Small intestine (tissue), 16 donors: ENCODE measurements around the gene UBE2G2. TPM values are rescaled to one million over a fixed set of nuclear protein-coding genes. Genes with fewer than 3 reads are reported as not detected.

Experiments
- DNase-seq, 2 donors: peaks; one replicate each; pipeline versions ENCODE4 v3.0.0 to v3.0.0-alpha.2; 2013
- FAIRE-seq: peaks from 2 replicates; lab custom pipeline; 2012; peaks lifted over from hg19 to GRCh38; lab: Jason Lieb, UNC
- H3K27ac ChIP-seq, 3 donors: one replicate each; pipeline ENCODE4 v1.5.1; 2013; ENCODE audit warnings: low read length in 2 of 3, mild to moderate bottlenecking in 2 of 3, control low read depth in 1 of 3, inconsistent platforms in 1 of 3, low read depth in 1 of 3, moderate library complexity in 1 of 3
- H3K27me3 ChIP-seq, 3 donors: one replicate each; pipeline ENCODE4 v1.6.1; 2013; ENCODE audit warnings: low read length in 3 of 3, inconsistent platforms in 1 of 3; ENCODE audit not compliant: control insufficient read depth in 3 of 3, insufficient read depth in 3 of 3
- H3K36me3 ChIP-seq, 3 donors: one replicate each; pipeline ENCODE4 v1.6.1; 2013; ENCODE audit warnings: low read length in 3 of 3, inconsistent platforms in 1 of 3, low read depth in 1 of 3, mild to moderate bottlenecking in 1 of 3, moderate library complexity in 1 of 3; ENCODE audit not compliant: control insufficient read depth in 3 of 3, insufficient read depth in 2 of 3
- H3K4me1 ChIP-seq, 3 donors: one replicate each; pipeline ENCODE4 v1.6.1; 2013; ENCODE audit warnings: low read length in 2 of 3, inconsistent platforms in 1 of 3, low read depth in 1 of 3, mild to moderate bottlenecking in 1 of 3, moderate library complexity in 1 of 3; ENCODE audit not compliant: control insufficient read depth in 3 of 3, insufficient read depth in 2 of 3
- H3K4me3 ChIP-seq, 3 donors: one replicate each; pipeline ENCODE4 v1.5.1; 2013; ENCODE audit warnings: low read length in 3 of 3, control low read depth in 1 of 3, inconsistent platforms in 1 of 3, low read depth in 1 of 3, mild to moderate bottlenecking in 1 of 3, moderate library complexity in 1 of 3
- H3K9me3 ChIP-seq, 2 donors: one replicate each; pipeline ENCODE4 v1.6.1; 2013; ENCODE audit warnings: low read depth in 1 of 2, low read length in 1 of 2; ENCODE audit not compliant: control insufficient read depth in 2 of 2, insufficient read depth in 1 of 2
- WGBS, 3 donors: extraction: QIAGEN DNeasy Blood & Tissue Kit; methylation state at CpG; one replicate each; pipeline ENCODE4 v1.1.7; 2013; 5-methylcytosine and 5-hydroxymethylcytosine counted together
- long read RNA-seq, 10 donors: transcript quantifications; one replicate each; lab custom pipeline, GENCODE V29; 2026
- polyA plus RNA-seq, 4 donors: library from polyadenylated mRNA; stranded (reverse) in 3 of 4; unstranded in 1 of 4; fragments of 200-250 nt in 3 of 4; fragments of 120-200 nt in 1 of 4; gene quantifications; one replicate each; pipeline versions ENCODE4 v1.2.1 to v1.2.3, GENCODE V29; 2013
- donor health status: healthy with polysubstance abuse.
- donor health status: control.
- donor health status: control.
- donor health status: Bipolar disorder and iron deficiency.
- donor health status: healthy.

Gene UBE2G2
- polyA plus RNA-seq: 10 to 100 TPM; 30.0 to 75.4 (median 38.7) TPM
- long read RNA-seq, donor 1, full-length matches to known transcripts: 42 of 42 reads
- long read RNA-seq, donor 1, partial matches to known transcripts: 0 of 42 reads
- long read RNA-seq, donor 1, other reads (novel, unspliced or antisense): 0 of 42 reads
- long read RNA-seq, donor 2, full-length matches to known transcripts: 8 of 8 reads
- long read RNA-seq, donor 2, partial matches to known transcripts: 0 of 8 reads
- long read RNA-seq, donor 2, other reads (novel, unspliced or antisense): 0 of 8 reads
- long read RNA-seq, donor 3, full-length matches to known transcripts: 16 of 16 reads
- long read RNA-seq, donor 3, partial matches to known transcripts: 0 of 16 reads
- long read RNA-seq, donor 3, other reads (novel, unspliced or antisense): 0 of 16 reads
- long read RNA-seq, donor 4, partial matches to known transcripts: 0 of 1 reads
- long read RNA-seq, donor 4, other reads (novel, unspliced or antisense): 0 of 1 reads
- long read RNA-seq, donor 5, full-length matches to known transcripts: 12 of 12 reads
- long read RNA-seq, donor 5, partial matches to known transcripts: 0 of 12 reads
- long read RNA-seq, donor 5, other reads (novel, unspliced or antisense): 0 of 12 reads
- long read RNA-seq, donor 6, full-length matches to known transcripts: 18 of 18 reads
- long read RNA-seq, donor 6, partial matches to known transcripts: 0 of 18 reads
- long read RNA-seq, donor 6, other reads (novel, unspliced or antisense): 0 of 18 reads
- long read RNA-seq, donor 7, full-length matches to known transcripts: 22 of 22 reads
- long read RNA-seq, donor 7, partial matches to known transcripts: 0 of 22 reads
- long read RNA-seq, donor 7, other reads (novel, unspliced or antisense): 0 of 22 reads
- long read RNA-seq, donor 8, full-length matches to known transcripts: 4 of 13 reads
- long read RNA-seq, donor 8, partial matches to known transcripts: 9 of 13 reads
- long read RNA-seq, donor 8, other reads (novel, unspliced or antisense): 0 of 13 reads
- long read RNA-seq, donor 9, full-length matches to known transcripts: 7 of 7 reads
- long read RNA-seq, donor 9, partial matches to known transcripts: 0 of 7 reads
- long read RNA-seq, donor 9, other reads (novel, unspliced or antisense): 0 of 7 reads
- long read RNA-seq, donor 10, full-length matches to known transcripts: 23 of 23 reads
- long read RNA-seq, donor 10, partial matches to known transcripts: 0 of 23 reads
- long read RNA-seq, donor 10, other reads (novel, unspliced or antisense): 0 of 23 reads

GRCh38 chr21:44801468-44802395, at the start of gene UBE2G2:
Gene UBE2G2, minus strand, starts transcription at chr21:44801820. Its CDS starts 72 bp downstream, at chr21:44801748.
- Histone ChIP-seq H3K9me3 (no peaks in the 10 kb centered on the region), H3K36me3 (peaks cover 2 to 21% (median 6%) of the 10 kb centered on the region in 3 donors), H3K27ac (peak within 1 kb of the TSS; percentile 42 to 62 (median 50)), H3K27me3 (no peaks in the 10 kb centered on the region), H3K4me1 (peaks cover 0 to 12% (median 7%) of the 10 kb centered on the region in 3 donors), H3K4me3 (peak within 1 kb of the TSS; percentile 79 to 90 (median 80))
- DNase-seq (peak; percentile 80 to 92), FAIRE-seq (no peak)
- 0 to 1% (median 0%) methylated on average over 67 to 97 of the region's 97 CpGs for whole genome bisulfite sequencing, 3 donors

GRCh38 chr21:44850905-44851657, 49.5 kb upstream of the UBE2G2 start:
- Histone ChIP-seq H3K4me3 (no peak overlapping the region), H3K9me3 (no peaks in the 10 kb centered on the region), H3K4me1 (peaks cover 7 to 55% (median 8%) of the 10 kb centered on the region in 3 donors), H3K36me3 (peaks cover 11 to 70% (median 20%) of the 10 kb centered on the region in 3 donors), H3K27ac (peak overlapping the region in 1 of 3 donors; percentile 87), H3K27me3 (no peaks in the 10 kb centered on the region)
- DNase-seq (no peak), FAIRE-seq (no peak)
- 79 to 83% (median 79%) methylated on average over 26 of the region's 26 CpGs for WGBS, 3 donors

GRCh38 chr21:44850208-44850800, 48.7 kb upstream of the UBE2G2 start:
- Histone ChIP-seq H3K27ac (peak overlapping the region; percentile 57 to 87 (median 75)), H3K36me3 (peaks cover 5 to 63% (median 13%) of the 10 kb centered on the region in 3 donors), H3K4me1 (peaks cover 7 to 63% (median 10%) of the 10 kb centered on the region in 3 donors), H3K9me3 (no peaks in the 10 kb centered on the region), H3K4me3 (no peak overlapping the region), H3K27me3 (no peaks in the 10 kb centered on the region)
- WGBS, 3 donors: 41 to 79% (median 51%) methylated on average over 20 of the region's 20 CpGs
- FAIRE-seq: no peak
- DNase-seq: no peak

- 26 to 67% (median 38%) methylated on average over 12 of the region's 12 CpGs for WGBS, 3 donors
- H3K27me3 ChIP-seq: no peaks in the 10 kb centered on the region
- DNase-seq (peak; percentile 94), FAIRE-seq (no peak)
- H3K9me3 ChIP-seq: no peaks in the 10 kb centered on the region
- H3K27ac ChIP-seq: peak overlapping the region; percentile 57 to 87 (median 75)
- peaks cover 4 to 56% (median 11%) of the 10 kb centered on the region in 3 donors for H3K36me3 ChIP-seq
- H3K4me3 ChIP-seq: no peak overlapping the region
- peaks cover 7 to 64% (median 10%) of the 10 kb centered on the region in 3 donors for H3K4me1 ChIP-seq
Observed at GRCh38 chr21:44849616-44850130, 48.1 kb upstream of the UBE2G2 start.

GRCh38 chr21:44848821-44849521, 47.4 kb upstream of the UBE2G2 start:
- H3K27ac ChIP-seq: peak overlapping the region; percentile 27 to 82 (median 52)
- whole genome bisulfite sequencing, 3 donors: 46 to 80% (median 53%) methylated on average over 31 to 36 of the region's 36 CpGs
- H3K4me1 ChIP-seq: peaks cover 7 to 63% (median 10%) of the 10 kb centered on the region in 3 donors
- DNase-seq (no peak), FAIRE-seq (no peak)
- no peaks in the 10 kb centered on the region for H3K9me3 ChIP-seq
- H3K4me3 ChIP-seq: no peak overlapping the region
- no peaks in the 10 kb centered on the region for H3K27me3 ChIP-seq
- H3K36me3 ChIP-seq: peaks cover 2 to 49% (median 5%) of the 10 kb centered on the region in 3 donors

- 80 to 85% (median 81%) methylated on average over 23 to 24 of the region's 24 CpGs for WGBS, 3 donors
Observed at GRCh38 chr21:44847261-44848056, 45.8 kb upstream of the UBE2G2 start.

More at GRCh38 chr21:44847261-44848056, 45.8 kb upstream of the UBE2G2 start:
- Histone ChIP-seq H3K27me3 (no peaks in the 10 kb centered on the region), H3K4me3 (no peak overlapping the region), H3K4me1 (peaks cover 7 to 58% (median 7%) of the 10 kb centered on the region in 3 donors), H3K27ac (no peak overlapping the region), H3K9me3 (no peaks in the 10 kb centered on the region), H3K36me3 (peaks cover 2 to 37% (median 2%) of the 10 kb centered on the region in 3 donors)
- FAIRE-seq: no peak
- no peak for DNase-seq
